Measurements from ENCODE around the gene PPP1R12C. TPM values are rescaled to one million over a fixed set of nuclear protein-coding genes. Genes with fewer than 3 reads are reported as not detected.

The PPP1R12C gene
- total and polyA plus RNA-seq, 12 donors = 134 to 283 (median 201) TPM

GRCh38 chr19:55089342-55089944 lies 28.0 kb downstream of the PPP1R12C start:
- Histone ChIP-seq H3K36me3 (peaks cover 0 to 40% (median 26%) of the 10 kb centered on the region in 9 donors), H3K27ac (no peak overlapping the region), H3K9me3 (no peaks in the 10 kb centered on the region), H3K4me1 (peaks cover 8 to 42% (median 28%) of the 10 kb centered on the region in 9 donors), H3K27me3 (peaks cover 0 to 41% (median 19%) of the 10 kb centered on the region in 7 donors), H3K4me3 (no peak overlapping the region)
- WGBS, 2 donors = 72 to 78% methylated on average over 3 of the region's 3 CpGs
- ATAC-seq = no peak
- intact Hi-C loops (cut with DNase I) = loop anchor here in 1 of 10 donors (2.0 kb wide), 1 partner anchor 27 kb away; the partner anchor contains the start of gene PPP1R12C
- DNase-seq = no peak
- TF ChIP-seq CTCF (IDR thresholded peaks at IDR 0.05) = no peak

- Histone ChIP-seq H3K4me1 (peaks cover 8 to 42% (median 28%) of the 10 kb centered on the region in 9 donors), H3K4me3 (peak overlapping the region in 4 of 10 donors; percentile 56 to 68 (median 62)), H3K9me3 (no peaks in the 10 kb centered on the region), H3K36me3 (peaks cover 0 to 36% (median 23%) of the 10 kb centered on the region in 9 donors), H3K27ac (peak overlapping the region in 6 of 10 donors; percentile 19 to 66 (median 45)), H3K27me3 (peaks cover 0 to 48% (median 26%) of the 10 kb centered on the region in 7 donors)
- DNase-seq (peak; percentile 77 to 85), ATAC-seq (peak in 6 of 8 donors; percentile 12 to 45 (median 30))
- WGBS, 2 donors = 44 to 59% methylated on average over 17 to 18 of the region's 18 CpGs
- intact Hi-C loops (cut with DNase I) = loop anchor here in 1 of 10 donors (2.0 kb wide), 1 partner anchor 28 kb away; the partner anchor contains the start of gene PPP1R12C
- TF ChIP-seq CTCF (IDR thresholded peaks at IDR 0.05) = peak; percentile 74 to 93 (median 89)
These were observed 28.7 kb downstream of the PPP1R12C start for GRCh38 chr19:55088543-55089341.

GRCh38 chr19:55088021-55088451 lies 29.4 kb downstream of the PPP1R12C start:
- intact Hi-C loops (cut with DNase I) = loop anchor here in 1 of 10 donors (2.0 kb wide), 1 partner anchor 29 kb away; the partner anchor contains the start of gene PPP1R12C
- H3K4me1 ChIP-seq = peaks cover 8 to 42% (median 28%) of the 10 kb centered on the region in 9 donors
- H3K36me3 ChIP-seq = peaks cover 0 to 35% (median 23%) of the 10 kb centered on the region in 9 donors
- ATAC-seq (no peak), DNase-seq (no peak)
- TF ChIP-seq CTCF (IDR thresholded peaks at IDR 0.05) = no peak
- WGBS, 2 donors = 60 to 75% methylated on average over 12 of the region's 12 CpGs
- peak overlapping the region in 6 of 10 donors; percentile 24 to 66 (median 45) for H3K27ac ChIP-seq
- H3K9me3 ChIP-seq = no peaks in the 10 kb centered on the region
- H3K4me3 ChIP-seq = peak overlapping the region in 8 of 10 donors; percentile 34 to 68 (median 58)
- peaks cover 4 to 55% (median 33%) of the 10 kb centered on the region in 7 donors for H3K27me3 ChIP-seq

GRCh38 chr19:55087542-55087901 lies 29.9 kb downstream of the PPP1R12C start:
- ATAC-seq (peak in 7 of 8 donors; percentile 6 to 50 (median 21)), DNase-seq (no peak)
- Histone ChIP-seq H3K4me1 (peaks cover 8 to 42% (median 28%) of the 10 kb centered on the region in 9 donors), H3K9me3 (no peaks in the 10 kb centered on the region), H3K27me3 (peaks cover 4 to 60% (median 38%) of the 10 kb centered on the region in 7 donors), H3K4me3 (peak overlapping the region; percentile 5 to 68 (median 56)), H3K36me3 (peaks cover 0 to 30% (median 22%) of the 10 kb centered on the region in 9 donors), H3K27ac (peak overlapping the region in 7 of 10 donors; percentile 24 to 66 (median 39))
- intact Hi-C loops (cut with DNase I) = loop anchor here in 1 of 10 donors (2.0 kb wide), 1 partner anchor 29 kb away; the partner anchor contains the start of gene PPP1R12C
- 26 to 45% methylated on average over 17 of the region's 17 CpGs for WGBS, 2 donors
- TF ChIP-seq CTCF (IDR thresholded peaks at IDR 0.05) = no peak

Measured in heart right ventricle (tissue), 16 donors.